ENCODE measurements around the gene WIPF3.
"Not testable (repeated sequence)": the region's sequence is repeated elsewhere in the genome, so short reads cannot be mapped to it uniquely, and the experiment has no call there.

Gene WIPF3

GRCh38 chr7:29882481-29882880, 76.2 kb downstream of the WIPF3 start:
- DNase-seq: no peak

GRCh38 chr7:29883462-29884398, 77.4 kb downstream of the WIPF3 start:
- DNase-seq: peak in 1 of 6 experiments; percentile 0

- no peak for DNase-seq
These were observed 78.3 kb downstream of the WIPF3 start for GRCh38 chr7:29884399-29885272.

DNA sequence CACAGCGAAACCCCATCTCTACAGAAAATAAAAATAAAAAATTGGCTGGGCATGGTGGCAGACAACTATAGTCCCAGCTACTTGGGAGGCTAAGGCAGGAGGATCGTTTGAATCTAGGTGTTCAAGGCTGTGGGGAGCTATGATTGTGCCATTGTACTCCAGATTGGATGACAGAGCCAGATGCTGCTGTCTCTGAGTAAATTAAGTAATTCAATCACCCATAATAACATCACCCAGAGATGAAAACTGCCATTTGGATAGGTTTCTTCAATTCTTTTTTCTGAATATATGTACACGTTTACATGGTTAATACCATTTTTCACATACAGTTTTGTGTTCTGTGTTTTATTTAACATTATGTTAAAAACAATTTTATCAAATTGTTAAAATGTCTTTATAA, 79.3 kb downstream of the WIPF3 start:
- no peak for DNase-seq

GRCh38 chr7:29886827-29887226, 80.5 kb downstream of the WIPF3 start:
- DNase-seq: no peak

GRCh38 chr7:29888006-29888405, 81.7 kb downstream of the WIPF3 start:
- DNase-seq: no peak

DNA sequence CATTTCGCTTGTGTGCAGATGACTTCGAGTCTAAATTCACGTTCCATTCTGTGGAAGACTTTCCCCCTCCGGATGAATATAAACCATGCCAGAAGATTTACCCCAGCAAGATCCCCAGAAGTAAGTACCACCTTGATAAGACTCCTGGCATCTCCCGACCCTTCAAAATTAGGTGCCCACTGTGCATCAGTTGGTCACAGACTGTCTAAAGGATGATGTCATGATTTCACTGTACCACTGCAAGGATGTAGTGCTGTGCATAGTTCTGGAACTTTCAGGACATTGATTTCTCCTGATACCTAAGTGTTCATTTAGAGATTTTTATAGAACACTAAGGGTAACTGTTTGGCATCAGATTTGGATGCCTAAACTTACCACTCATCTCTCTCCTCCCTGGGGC, 83.0 kb downstream of the WIPF3 start:
- DNase-seq: no peak

DNA sequence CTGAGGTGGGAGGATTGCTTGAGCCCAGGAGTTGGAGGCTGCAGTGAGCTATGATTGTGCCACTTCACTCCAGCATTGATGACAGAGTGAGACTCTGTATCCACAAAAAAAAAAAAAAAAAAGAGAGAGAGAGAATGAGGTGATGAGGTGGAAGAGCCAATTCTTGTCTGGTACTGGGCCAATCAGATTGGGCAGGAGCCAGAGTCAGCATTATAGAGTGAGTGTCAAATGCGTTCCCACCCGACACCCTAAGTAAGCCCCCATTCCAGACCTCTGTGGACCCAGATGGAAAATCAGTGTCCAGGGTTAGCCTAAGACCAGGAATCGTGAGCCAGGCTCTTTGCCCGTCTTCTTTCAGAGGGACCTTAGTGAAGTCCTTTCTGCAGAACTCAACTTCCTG, 83.9 kb downstream of the WIPF3 start:
- no peak for DNase-seq

DNA sequence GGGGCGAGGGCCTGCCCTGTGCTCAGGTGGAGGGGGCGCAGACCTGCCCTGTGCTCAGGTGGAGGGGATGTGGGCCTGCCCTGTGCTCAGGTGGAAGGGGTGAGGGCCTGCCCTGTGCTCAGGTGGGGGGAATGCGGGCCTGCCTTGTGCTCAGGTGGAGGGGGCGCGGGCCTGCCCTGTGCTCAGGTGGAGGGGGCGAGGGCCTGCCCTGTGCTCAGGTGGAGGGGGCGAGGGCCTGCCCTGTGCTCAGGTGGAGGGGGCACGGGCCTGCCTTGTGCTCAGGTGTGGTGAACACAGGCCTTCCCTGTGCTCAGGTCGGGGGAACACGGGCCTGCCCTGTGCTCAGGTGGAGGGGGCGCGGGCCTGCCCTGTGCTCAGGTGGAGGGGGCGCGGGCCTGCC, 84.5 kb downstream of the WIPF3 start:
- DNase-seq: not testable (repeated sequence)

DNA sequence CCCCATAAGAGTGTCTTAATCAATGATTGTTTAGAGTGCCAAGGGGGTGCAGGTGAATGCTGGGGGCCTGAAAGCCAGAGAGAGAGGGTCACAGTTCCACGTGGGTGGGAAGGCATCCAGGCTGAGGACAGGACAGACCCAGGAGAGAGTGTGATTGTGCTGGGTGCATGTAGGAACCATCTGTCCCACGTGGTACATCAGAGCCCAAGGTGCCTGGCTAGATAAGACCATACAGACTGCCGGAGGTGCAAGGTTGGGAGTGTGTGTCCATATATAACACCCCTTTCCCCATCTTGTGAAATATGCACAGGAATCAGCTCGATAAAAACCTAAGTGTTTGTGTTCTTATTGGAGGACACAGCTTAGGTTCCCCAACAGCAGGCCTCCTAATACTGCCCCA, 85.5 kb downstream of the WIPF3 start:
- DNase-seq: no peak

- DNase-seq: no peak
These were observed 85.9 kb downstream of the WIPF3 start for GRCh38 chr7:29892231-29892630.

GRCh38 chr7:29893351-29893965, 87.2 kb downstream of the WIPF3 start:
- no peak for DNase-seq

- DNase-seq: no peak
These were observed 87.9 kb downstream of the WIPF3 start for GRCh38 chr7:29894256-29894655.

DNA sequence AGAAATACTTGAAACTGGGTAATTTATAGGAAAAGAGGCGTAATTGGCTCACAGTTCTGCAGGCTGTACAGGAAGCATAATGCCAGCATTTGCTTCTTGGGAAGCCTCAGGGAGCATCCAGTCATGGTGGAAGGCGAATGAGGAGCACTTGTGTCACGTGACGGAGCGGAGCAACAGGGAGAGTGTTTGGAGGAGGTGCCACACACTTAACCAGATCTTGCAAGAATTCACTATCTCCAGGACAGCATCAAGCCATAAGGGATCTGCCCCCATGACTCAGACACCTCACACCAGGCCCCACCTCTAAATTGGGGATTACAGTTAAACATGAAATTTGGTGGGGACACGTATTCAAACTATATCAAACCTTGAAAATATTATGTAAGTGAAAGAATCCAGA, 89.3 kb downstream of the WIPF3 start:
- DNase-seq: no peak

DNA sequence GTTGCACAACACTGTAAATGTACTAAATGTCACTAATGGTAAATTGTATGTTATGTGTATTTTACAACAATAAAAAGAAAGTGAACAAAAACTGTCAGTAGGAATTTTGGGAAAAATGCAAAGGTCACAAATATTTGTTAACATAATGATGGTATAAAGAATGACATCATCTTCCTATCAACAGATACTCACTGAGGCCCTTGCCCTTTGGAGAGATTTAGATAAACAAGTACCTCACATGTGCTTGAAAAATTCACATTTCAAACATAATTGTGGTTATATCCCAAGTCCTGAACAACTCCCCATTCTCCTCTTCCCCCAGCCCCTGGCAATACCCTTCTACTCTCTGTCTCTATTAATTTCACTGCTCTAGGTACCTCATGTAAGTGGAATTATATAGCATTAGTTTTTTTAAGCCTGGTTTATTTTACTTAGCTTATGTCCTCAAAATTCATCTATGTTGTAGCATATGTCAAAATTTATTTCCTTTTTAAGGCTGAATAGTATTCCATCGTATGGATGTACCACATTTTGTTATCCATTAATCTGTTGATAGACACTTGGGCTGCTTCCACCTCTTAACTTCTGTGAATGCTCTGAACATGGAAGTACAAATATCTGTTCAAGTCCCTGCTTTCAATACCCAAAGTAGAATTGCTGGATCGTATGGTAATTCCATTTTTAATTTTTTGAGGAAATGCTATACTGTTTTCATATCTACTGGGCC, 90.5 kb downstream of the WIPF3 start:
- no peak for DNase-seq

GRCh38 chr7:29898301-29898700, 92.0 kb downstream of the WIPF3 start:
- no peak for DNase-seq

GRCh38 chr7:29900745-29901144, 94.4 kb downstream of the WIPF3 start:
- no peak for DNase-seq

GRCh38 chr7:29906200-29907022, 100.1 kb downstream of the WIPF3 start:
- no peak for DNase-seq

DNA sequence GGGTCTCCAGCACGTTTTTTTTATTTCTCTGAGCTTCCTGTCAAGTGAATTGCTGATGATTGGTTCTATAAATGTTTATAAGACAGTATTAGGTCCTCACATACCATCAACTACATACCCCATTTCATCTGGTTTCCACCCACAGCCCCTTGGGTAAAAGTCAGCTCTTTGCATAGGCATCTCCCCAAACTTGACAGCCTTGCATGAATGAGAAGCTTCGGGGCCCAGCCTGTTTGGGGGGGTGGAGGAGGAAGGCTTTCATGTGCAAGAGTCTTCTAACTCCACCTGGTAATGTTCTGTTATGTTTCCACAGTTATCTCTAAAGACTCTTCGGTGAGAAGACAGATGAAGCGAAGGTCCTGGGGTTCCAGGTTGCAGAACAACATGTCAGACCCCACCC, 107.9 kb downstream of the WIPF3 start:
- no peak for DNase-seq

DNA sequence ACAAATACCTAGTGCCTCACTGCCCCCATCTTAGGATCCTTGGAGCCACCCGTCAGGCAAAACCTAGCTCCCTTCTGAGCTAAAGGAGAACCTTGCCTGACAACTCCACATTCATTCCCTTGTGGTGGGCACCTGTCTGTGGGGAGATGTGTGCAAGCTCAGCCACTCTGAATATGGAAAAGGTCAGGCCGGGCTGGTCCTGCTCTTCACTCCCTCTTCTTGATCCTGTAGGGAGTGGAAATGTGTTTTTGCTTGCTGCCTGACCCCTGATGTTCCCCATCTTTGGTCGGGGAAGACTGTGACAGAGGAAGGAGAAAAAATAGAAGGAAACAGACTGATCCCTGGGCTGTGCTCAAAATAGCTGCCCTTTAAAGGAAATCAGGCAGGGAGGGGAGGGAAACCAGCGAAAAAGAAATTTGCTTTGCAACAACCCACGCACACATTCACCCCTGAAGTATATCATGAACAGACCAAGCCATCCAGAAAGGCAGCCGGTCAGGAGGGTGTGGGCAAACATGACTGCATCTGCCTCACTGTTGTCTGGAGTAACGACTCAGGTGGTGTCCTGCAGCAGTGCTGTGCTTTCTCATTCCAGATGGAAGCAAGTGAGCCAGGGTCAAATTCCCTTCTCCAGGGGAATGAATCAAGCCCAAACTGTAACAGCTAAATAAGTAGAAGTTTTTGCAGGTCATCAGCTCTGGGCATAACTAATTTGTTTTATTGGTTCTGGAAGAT, 109.3 kb downstream of the WIPF3 start:
- DNase-seq: no peak

GRCh38 chr7:29917641-29918040, 111.3 kb downstream of the WIPF3 start:
- DNase-seq: no peak
